Measurements from ENCODE around the gene CNTNAP2. TPM values are rescaled to one million over a fixed set of nuclear protein-coding genes. Genes with fewer than 3 reads are reported as not detected.

Gene CNTNAP2
- total and polyA plus RNA-seq, 2 of the 8 experiments (the other 6 are each of a cell fraction or from before 2014, with no cell fraction given), result 27.9 to 71.0 TPM

DNA sequence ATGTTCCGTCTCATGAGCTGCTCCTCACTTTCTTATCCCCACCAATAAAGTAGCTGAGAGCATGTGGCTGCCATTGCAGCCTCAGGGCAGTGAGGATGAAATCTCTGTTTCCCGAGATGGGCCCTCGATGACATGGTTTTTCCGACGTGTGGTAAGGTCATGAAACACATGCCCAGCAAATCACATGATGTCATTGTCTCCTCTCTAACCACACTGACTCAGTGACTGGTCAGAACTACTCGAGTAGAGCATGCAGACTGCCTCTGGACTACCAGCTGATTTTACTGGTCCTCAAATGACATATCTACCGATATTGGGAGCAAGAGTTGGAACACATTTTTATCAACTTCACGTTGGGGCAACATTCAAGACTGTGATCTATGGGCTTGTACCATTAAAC lies 786.1 kb downstream of the CNTNAP2 start (continued):
- TF ChIP-seq, protein P1, sequence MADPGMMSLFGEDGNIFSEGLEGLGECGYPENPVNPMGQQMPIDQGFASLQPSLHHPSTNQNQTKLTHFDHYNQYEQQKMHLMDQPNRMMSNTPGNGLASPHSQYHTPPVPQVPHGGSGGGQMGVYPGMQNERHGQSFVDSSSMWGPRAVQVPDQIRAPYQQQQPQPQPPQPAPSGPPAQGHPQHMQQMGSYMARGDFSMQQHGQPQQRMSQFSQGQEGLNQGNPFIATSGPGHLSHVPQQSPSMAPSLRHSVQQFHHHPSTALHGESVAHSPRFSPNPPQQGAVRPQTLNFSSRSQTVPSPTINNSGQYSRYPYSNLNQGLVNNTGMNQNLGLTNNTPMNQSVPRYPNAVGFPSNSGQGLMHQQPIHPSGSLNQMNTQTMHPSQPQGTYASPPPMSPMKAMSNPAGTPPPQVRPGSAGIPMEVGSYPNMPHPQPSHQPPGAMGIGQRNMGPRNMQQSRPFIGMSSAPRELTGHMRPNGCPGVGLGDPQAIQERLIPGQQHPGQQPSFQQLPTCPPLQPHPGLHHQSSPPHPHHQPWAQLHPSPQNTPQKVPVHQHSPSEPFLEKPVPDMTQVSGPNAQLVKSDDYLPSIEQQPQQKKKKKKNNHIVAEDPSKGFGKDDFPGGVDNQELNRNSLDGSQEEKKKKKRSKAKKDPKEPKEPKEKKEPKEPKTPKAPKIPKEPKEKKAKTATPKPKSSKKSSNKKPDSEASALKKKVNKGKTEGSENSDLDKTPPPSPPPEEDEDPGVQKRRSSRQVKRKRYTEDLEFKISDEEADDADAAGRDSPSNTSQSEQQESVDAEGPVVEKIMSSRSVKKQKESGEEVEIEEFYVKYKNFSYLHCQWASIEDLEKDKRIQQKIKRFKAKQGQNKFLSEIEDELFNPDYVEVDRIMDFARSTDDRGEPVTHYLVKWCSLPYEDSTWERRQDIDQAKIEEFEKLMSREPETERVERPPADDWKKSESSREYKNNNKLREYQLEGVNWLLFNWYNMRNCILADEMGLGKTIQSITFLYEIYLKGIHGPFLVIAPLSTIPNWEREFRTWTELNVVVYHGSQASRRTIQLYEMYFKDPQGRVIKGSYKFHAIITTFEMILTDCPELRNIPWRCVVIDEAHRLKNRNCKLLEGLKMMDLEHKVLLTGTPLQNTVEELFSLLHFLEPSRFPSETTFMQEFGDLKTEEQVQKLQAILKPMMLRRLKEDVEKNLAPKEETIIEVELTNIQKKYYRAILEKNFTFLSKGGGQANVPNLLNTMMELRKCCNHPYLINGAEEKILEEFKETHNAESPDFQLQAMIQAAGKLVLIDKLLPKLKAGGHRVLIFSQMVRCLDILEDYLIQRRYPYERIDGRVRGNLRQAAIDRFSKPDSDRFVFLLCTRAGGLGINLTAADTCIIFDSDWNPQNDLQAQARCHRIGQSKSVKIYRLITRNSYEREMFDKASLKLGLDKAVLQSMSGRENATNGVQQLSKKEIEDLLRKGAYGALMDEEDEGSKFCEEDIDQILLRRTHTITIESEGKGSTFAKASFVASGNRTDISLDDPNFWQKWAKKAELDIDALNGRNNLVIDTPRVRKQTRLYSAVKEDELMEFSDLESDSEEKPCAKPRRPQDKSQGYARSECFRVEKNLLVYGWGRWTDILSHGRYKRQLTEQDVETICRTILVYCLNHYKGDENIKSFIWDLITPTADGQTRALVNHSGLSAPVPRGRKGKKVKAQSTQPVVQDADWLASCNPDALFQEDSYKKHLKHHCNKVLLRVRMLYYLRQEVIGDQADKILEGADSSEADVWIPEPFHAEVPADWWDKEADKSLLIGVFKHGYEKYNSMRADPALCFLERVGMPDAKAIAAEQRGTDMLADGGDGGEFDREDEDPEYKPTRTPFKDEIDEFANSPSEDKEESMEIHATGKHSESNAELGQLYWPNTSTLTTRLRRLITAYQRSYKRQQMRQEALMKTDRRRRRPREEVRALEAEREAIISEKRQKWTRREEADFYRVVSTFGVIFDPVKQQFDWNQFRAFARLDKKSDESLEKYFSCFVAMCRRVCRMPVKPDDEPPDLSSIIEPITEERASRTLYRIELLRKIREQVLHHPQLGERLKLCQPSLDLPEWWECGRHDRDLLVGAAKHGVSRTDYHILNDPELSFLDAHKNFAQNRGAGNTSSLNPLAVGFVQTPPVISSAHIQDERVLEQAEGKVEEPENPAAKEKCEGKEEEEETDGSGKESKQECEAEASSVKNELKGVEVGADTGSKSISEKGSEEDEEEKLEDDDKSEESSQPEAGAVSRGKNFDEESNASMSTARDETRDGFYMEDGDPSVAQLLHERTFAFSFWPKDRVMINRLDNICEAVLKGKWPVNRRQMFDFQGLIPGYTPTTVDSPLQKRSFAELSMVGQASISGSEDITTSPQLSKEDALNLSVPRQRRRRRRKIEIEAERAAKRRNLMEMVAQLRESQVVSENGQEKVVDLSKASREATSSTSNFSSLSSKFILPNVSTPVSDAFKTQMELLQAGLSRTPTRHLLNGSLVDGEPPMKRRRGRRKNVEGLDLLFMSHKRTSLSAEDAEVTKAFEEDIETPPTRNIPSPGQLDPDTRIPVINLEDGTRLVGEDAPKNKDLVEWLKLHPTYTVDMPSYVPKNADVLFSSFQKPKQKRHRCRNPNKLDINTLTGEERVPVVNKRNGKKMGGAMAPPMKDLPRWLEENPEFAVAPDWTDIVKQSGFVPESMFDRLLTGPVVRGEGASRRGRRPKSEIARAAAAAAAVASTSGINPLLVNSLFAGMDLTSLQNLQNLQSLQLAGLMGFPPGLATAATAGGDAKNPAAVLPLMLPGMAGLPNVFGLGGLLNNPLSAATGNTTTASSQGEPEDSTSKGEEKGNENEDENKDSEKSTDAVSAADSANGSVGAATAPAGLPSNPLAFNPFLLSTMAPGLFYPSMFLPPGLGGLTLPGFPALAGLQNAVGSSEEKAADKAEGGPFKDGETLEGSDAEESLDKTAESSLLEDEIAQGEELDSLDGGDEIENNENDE (IDR thresholded peaks at IDR 0.05; ENCODE audit: insufficient replicate concordance, low read length), result no peak
- no peak for TF ChIP-seq ASH2L (IDR thresholded peaks at IDR 0.05; ENCODE audit: low read length)
- no peak for TF ChIP-seq EZH2 (IDR thresholded peaks at IDR 0.05; ENCODE audit: low read depth, low read length, severe bottlenecking)
- no peak for TF ChIP-seq SUZ12 (IDR thresholded peaks at IDR 0.05; ENCODE audit: low read length)
- TF ChIP-seq RBBP5 (IDR thresholded peaks at IDR 0.05; ENCODE audit: borderline replicate concordance, low read depth, low read length), result no peak
- TF ChIP-seq KDM1A (IDR thresholded peaks at IDR 0.05; ENCODE audit: borderline replicate concordance, low read length), result no peak
- no peak for TF ChIP-seq RAD21 (IDR thresholded peaks at IDR 0.05 in 1 of 2, conservative IDR thresholded peaks at IDR 0.05 in 1 of 2; ENCODE audit: low read depth in 2 of 2, low read length in 2 of 2)
